HG03439 (cell line): ENCODE measurements around the gene TMC6.

ENCODE experiments used
- ATAC-seq: cut with Tn5 transposase; IDR thresholded peaks from one replicate; pipeline ENCODE4 v1.9.1; 2021; ENCODE audit warnings: mild to moderate bottlenecking, moderate library complexity; ENCODE audit not compliant: unreplicated experiment

Gene TMC6

DNA sequence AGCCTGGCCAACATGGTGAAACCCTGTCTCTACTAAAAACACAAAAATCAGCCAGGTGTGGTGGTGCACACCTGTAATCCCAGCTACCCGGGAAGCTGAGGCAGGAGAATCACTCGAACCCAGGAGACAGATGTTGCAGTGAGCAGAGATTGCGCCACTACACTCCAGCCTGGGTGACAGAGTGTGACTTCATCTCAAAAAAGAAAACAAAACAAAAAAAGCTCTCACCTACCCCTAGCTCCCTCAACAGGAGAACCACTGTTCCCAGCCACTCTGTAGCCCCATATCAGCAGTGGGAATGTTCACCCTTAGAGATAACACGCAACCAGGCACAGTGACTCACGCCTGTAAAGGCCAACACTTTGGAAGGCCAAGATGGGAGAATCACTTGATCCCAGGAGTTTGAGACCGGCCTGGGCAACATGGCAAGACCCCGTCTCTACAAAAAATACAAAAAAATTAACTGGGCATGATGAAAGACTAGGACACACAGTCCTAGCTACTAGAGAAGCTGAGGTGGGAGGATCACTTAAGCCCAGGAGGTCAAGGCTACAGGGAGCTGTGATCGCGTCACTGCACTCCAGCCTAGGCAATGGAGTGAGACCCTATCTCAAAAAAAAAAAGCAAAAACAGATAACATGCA, 7.4 kb upstream of the TMC6 start:
- no peak for ATAC-seq

DNA sequence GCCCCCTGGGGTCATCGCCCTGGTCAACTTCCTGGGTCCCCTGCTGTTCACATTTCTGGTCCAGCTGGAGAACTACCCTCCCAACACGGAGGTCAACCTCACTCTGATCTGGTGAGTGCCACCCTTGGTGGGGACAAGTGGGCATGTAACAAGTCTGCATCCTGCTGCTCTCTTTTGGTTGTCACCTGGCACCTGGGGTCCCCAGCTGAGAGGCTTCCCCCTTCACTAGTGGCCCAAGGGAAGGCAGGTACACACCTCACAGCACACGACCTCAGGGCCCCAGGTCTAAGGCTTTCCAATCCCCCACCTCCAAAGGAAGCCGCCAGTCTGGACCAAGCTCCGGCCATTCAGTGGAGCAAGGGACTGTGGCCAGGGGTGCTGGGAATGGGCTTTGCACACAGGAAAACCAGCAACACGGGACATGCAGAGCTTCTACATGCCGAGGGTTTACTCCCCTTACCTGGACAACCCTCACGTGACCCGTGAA, 6.4 kb upstream of the TMC6 start:
- no peak for ATAC-seq

DNA sequence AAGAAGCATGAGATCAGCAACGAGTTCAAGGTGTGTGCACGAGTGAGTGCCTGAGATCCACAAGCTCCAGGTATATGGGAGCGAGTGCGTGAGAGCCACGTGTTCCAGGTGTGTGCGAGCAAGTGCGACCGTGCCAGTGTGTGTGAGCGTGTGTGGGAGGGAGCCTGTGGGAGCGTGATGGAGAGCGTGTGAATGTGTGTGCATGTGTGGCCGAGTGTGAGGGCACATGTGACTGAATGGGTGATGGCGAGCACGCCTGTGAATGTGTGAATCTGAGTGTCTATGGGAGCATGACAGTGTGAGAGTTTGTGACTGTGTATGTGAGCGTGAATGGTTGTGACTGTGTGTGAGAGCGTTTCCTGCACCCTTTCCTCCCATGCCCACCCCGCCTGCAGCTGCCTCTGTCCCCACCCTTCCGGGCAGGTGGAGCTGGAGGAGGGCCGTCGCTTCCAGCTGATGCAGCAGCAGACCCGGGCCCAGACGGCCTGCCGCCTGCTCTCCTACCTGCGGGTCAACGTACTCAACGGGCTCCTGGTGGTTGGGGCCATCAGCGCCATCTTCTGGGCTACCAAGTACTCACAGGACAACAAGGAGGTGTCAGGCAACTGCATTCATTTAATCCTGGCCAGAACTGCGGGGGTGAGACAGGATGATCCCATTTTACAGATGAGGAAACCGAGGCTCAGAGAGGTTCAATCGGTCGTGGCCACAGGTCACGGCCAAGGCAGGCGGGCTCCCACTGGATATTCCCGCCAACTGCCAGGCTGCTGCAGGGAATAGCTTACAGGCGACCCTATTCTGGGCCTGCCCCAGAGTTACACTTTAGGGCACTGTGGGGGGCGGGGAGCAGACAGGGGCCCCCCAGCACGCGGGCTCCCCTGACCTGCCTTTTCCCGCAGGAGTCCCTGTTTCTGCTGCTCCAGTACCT, 5.7 kb upstream of the TMC6 start:
- no peak for ATAC-seq

DNA sequence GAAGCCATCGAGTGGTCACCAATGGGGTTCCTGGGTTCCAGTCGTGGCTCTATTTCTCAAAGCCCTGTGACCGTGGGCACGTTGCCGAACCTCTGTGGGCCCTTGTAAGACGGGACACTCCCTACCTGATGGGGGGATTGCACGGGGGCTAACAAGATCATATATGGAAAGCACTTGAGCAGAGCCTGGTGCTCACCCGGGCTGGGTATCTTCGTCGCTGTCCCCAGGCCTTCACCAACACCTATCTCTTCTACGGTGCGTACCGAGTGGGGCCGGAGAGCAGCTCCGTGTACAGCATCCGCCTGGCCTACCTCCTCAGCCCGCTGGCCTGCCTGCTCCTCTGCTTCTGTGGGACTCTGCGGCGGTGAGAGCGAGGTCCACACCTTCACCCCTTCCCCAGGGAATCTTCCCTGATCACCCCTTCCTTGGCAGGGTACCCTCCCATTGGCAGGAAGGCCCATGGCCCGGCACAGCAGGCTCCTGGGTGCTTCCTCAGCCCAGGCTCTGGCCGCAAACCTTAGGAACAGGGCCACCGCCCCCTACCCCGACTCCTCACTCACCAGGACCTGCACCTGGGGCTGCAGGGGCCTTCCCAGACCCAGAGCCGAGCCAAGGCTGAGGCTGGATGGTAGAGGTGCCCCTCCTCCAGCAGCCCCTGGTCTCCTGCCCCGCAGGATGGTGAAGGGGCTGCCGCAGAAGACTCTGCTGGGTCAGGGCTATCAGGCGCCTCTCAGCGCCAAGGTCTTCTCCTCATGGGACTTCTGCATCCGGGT, 4.8 kb upstream of the TMC6 start:
- no peak for ATAC-seq

DNA sequence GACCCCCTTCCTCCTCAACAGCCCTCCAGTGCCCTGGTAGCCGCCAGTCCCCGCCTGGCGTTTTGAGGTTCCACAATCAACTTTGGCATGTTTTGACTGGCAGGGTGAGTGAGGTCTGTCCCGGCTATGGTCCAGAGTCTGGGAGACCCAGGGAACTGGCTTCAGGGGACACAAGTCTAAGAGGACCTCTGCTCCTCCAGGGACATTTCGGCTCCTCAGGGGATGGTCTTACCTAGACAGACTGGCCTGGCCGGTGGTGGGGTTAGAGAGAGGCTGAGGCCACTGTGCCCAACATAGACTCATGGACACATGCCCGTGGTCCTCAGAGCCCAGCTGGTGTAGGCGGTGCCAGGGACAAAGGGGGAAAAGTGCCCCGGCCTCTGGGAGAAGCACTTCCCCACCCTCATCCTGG, 4.2 kb upstream of the TMC6 start:
- ATAC-seq, result no peak

DNA sequence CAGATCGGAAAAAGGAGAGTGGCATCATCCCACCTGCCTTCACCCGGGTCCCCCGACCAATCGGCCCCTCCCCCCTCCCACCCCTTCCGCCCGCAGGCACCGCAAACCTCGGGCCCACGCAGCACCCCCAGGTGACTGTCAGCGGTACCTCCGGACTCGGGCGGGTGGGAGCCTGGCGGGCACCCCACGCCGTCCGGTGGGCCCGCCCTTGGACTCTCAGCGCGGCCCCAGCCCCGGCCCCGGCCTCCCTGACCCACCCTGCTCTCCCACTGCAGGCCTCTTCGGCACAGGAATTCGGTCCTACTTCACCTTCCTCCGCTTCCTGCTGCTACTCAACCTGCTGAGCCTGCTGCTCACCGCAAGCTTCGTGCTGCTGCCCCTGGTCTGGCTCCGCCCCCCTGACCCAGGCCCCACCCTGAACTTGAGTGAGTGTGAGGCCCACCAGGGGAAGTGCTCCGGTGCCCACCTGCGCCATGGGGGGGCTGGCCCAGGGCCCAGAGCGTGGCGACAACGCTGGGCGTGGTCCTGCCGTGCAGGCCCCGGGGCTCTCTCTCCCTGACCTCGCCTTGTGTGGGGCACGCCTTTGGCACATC, 3.6 kb upstream of the TMC6 start:
- ATAC-seq, result no peak

DNA sequence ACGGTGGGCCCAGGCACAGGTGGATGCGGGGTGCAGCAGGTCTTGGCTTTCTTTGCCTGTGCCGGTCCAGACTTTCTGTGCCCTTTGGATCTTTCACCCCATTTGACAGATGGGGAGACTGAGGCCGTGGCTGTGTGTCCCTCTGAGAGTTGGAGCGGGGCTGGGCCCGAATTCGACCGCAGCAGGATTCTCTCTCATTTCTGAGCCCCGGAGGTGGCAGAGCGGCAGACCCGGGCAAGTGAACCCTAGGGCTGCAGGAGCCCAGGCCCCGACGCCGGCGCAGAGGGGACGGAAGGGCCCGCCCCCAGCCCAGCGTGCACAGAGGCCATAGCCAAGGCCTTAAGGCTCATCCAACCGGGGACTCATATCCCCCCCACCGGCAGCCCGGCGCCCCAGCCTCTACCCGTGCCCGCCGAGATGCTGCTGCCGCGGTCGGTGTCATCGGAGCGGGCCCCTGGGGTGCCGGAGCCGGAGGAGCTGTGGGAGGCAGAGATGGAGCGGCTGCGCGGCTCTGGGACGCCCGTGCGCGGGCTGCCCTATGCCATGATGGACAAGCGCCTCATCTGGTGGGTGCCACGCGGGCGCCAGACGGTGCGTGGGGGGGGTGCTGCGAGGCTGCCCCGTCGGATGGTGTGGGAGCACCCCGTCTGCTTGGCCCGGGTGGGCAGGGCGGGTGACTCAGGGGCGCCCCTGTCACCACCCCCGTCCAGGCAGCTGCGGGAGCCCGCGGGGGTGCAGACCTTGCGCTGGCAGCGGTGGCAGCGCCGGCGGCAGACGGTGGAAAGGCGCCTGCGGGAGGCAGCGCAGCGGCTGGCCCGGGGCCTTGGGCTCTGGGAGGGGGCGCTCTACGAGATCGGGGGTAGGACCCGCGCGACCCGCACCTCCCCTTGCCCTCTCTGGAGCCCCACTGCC, 2.9 kb upstream of the TMC6 start:
- ATAC-seq, result no peak

DNA sequence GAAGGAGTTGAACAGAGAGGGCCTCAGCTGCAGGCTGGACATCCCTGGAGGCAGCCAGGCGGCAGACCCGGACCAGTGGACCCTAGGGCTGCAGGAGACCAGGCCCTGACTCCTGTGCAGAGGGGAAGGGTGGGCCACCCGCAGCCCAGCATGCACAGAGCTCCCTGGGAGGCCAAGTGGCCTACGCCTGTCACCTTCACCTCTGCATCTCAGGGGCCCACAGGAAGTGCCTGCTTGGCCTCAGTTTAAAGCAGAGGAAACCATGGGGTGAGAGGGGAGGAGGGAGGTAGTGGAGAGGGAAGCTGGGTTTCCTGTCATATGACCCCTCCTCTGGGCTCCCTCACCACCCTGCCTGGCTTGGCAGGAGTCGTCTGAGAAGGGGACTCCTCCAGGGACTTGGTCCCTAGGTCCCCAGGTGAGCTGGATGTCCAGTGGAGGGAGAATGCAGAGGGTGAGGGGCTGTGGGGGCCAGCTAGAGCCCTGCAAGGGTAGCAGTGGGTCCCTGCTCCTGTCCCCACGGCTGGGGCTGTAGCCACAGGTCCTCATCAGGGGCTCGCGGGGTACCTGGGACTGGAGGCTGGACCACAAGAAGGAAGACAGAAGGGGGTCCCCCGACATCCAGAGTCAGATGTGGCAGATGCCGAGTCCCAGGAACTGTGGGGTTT, 2.0 kb upstream of the TMC6 start, which contains the start of gene TMC8:
Gene TMC8, plus strand, starts transcription at position 335 of the 665 bp plus-strand sequence. CDS start 818 bp downstream, outside the sequence.
- ATAC-seq, result no peak

DNA sequence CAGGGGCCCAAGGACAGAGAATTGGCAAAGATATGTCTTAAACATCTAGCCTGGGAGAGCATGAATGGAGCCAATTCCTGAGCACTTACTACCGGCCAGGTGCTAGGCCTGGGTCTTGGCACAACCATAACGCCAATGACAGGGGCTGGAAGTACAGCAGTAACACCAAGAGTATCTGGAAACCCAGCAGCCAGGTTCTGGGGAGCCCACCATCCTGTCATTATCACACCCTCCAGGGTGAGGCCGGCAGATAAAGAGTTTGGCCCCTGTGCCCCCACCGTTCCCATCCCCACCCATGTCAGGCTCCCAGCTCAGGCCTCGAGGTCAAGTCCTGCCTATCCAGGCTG, 1.5 kb upstream of the TMC6 start:
- no peak for ATAC-seq

DNA sequence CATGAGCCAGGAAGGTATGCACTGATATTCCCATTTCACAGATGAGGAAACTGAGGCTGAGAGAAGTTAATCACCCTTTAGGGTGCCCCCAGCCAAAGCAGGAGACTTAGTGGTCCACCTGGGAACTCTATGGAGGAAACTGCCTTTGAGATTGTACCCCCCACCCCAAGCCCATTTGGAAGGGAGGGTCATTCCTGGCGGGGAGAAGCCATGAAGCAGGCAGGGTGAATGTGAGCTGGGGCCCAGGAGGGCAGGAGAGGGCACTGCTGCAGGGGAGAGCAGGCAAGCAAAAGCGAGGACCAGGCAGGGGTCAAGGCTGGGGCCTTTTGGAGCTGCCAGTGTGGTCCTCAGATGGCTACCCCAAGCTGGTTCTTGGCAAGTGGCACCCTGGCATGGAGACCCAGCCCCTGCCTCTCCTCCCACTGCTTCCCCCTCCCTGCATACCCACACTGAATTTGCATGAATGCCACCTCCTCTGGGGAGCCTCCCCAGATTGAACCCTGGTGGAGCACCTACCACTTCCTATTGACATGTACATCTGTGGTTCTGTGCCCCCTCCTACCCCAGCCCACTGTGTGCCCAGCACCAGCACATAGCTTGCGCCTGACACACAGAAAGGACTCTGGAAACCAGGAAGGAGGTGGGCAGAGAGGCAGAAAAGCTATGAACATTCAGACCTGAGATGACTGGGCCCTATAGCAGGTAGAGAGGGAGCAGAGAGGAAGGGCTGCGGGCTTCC, 965 bp upstream of the TMC6 start:
- ATAC-seq, result no peak

DNA sequence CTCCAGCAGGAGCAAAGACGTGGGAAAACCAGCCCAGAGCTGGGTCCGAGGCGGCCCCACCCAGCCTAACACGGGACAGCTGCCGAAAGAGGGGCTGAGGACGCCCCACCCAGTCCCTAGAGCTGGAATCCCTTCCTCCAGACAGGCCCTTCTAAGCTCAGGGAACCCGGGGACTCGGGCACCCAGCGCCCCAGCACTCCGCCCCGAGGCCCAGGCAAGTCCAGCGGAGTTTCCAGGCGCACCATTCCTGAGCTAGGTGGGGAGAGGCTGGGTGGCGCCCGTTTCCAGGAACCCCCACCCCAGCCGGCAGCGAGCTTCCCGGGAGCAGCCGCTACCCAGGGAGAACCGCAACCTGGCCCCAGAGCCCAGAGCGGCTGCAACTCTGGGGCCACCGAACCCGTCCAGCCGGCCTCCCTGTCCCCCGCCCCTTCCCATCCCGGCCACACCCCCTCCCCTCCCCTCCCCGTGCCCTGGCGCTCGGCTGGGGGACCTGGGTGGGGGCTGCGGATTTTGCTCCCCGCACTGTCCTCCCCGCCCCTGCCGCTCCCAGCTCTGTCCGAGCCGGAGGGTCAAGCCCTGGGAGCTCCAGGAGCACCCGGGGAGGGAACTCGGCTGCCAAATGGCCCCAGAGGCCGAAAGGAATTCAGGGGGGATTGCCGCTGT, 536 bp downstream of the TMC6 start:
- ATAC-seq, result no peak

DNA sequence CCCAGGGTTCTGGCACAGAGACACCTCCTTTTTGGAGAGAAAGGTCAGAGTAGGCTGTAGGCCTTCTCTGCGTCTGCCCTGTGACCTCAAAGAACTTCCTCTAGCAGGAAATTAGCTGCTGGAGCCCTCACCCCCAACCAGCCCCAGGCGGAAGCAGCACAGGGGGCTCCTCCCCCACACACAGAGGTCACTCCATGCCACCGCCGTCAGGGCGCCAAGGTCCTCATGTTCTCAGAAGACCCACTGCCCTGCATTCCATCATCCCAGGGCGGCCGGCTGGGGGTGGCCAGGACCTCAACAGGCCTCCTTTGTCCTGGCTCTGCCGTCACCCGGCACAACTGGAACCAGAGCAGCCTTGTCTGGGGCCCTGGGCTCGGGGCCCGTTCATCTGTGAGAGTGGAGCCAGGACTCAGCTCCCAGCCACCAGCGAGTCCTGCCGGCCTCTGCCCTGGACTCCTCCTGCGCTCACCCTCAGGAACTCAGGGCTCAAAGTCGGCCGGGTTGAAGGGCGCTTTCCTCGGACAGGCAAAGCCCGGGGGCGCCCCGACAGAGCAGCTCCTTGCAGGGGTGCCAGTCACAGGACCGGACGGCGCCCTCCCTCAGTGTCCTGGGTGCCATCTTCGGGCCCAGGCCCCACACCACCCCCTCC, 1.2 kb downstream of the TMC6 start:
- no peak for ATAC-seq

DNA sequence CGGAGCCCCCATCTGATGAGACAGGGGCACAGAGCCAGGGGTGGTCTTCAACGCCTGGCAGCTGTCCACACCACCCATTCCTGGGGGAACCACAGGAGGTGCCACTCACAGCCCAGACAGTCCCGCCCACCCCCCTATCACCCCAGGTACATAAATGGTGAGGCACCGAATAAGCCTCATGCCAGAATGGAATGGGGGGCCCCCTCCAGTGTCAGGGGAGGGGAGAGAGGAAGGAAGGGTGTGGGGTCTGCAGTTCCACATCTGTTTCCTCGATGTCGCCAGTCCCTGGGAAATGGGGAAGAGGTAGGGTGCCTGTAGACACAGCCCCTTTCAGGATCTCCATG, 1.7 kb downstream of the TMC6 start:
- no peak for ATAC-seq

DNA sequence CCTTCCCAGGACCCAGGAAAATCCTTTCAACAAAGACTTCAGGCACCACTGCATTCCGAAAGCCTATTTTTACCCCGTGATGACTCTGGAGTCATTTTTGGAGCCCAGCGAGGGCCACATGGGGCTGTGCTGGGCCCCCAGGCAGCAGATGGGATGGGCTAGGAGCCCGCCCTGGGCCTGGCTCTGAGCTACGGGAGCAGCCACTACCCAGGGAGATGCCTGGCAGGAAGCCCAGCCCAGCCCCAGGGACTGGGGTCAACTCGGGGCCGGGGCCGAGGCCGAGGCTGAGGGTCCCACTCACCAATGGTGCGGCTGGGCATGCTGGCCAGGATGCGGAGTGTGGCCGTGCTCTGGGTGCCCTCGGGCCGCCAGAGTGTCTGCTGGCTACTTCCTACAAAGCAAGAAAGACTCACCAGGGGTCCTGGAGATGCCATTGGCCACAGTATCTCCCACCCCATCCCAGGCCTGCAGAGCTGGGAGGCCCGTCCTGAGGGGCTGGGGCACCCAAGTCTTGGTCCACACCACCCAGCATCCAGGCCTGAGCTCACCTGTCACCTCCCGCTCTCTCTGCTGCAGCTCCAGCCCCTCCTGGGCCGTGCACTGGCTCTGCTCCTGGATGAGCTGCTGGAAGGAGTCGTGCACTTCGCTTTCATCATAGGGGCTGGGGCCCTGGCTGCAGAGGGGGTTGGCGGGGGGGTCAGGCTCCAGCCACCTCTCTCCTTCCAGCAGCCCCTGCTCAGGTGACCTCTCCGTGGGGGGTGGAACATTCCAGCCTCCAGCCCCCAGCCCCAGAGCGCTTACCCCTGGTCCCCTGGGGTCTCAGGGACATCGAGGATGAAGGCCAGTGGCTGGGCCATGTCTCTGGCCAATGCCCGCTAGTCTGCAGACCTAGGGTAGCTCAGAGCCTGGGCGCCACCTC, 2.3 kb downstream of the TMC6 start:
- no peak for ATAC-seq

DNA sequence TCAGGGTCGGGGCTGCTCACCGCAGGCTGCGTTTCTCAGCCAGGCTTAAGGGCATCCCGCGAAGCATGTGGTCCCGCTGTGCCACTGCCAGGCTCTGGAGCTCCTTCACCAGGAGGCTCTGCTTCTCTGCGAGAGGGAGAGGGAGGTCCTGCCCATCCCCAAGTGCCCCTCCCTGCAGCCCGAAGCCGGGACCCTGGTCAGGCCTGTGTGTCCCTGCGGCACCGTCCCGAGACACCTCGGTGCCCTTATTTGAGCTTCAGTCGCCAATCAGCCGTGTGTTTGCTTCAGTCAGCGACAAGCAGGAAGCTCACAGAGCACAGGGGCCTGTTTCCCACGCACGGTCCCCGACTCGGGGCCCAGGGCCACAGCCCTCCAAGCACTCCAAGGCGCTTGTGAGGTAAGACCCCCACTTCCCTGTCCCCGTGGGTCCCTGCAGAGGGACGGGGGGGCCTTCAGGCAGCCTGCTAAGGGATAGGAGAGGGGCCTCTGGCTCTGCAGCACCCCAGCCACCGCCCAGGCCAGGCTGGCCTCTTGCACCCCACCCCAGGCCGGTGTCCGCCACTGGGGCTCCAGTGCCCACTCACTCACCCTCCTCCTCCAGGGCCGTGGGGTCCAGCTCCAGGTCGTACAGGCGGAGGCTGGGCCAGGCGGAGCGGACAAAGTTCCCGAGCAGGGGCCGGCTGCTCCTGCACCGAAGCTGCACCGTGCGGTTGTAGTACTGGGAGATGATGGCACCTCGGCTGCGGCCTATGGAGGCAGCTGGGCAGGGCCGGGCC, 3.2 kb downstream of the TMC6 start:
- ATAC-seq, result no peak

DNA sequence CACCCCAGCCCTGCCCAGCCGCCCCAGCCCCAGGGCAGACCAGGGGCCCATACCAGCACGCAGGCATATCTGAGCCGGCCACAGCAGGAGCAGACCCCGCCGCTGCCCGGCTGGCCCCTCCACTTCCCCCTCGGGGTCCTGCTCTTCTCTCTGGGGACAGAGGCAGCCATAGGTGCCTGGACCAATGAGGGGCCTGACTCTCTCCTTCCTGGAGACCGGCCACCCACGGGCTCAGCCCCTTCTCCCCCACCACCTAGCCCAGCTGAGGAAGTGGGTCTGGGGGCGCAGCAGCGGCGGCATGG, 3.8 kb downstream of the TMC6 start:
- no peak for ATAC-seq
